ENCODE measurements around the gene AGPS. TPM values are rescaled to one million over a fixed set of nuclear protein-coding genes. Genes with fewer than 3 reads are reported as not detected.

Gene AGPS
- total and polyA plus RNA-seq, 9 of the 15 experiments (the other 6 are each of a cell fraction or from before 2014, with no cell fraction given), result 15.5 to 211 (median 63.1) TPM

GRCh38 chr2:177395351-177396065 lies 2.9 kb downstream of the AGPS start (continued):
- peak; percentile 27; the same call in 1 of the 2 replicates for TF ChIP-seq MGA (IDR thresholded peaks at IDR 0.05)
- TF ChIP-seq ZNF592 (IDR thresholded peaks at IDR 0.05), result 0 out of 2 replicates have a peak, but pooled peaks have one; percentile 25
- TF ChIP-seq E2F4 (CRISPR knock-in tag; IDR thresholded peaks at IDR 0.05; ENCODE audit: low read depth), result no peak
- TF ChIP-seq FOXJ2 (tag; IDR thresholded peaks at IDR 0.05), result no peak
